Heart left ventricle (tissue), 16 donors: ENCODE data around the gene ASTN2. TPM values are rescaled to one million over a fixed set of nuclear protein-coding genes. Genes with fewer than 3 reads are reported as not detected.

Source experiments
- ATAC-seq, 4 donors: fragments of 200-7000 bp; cut with Tn5 transposase; one replicate each; pipeline ENCODE4 v1.9.1; 2020 to 2022; ENCODE audit warnings: moderate library complexity in 4 of 4, mild to moderate bottlenecking in 3 of 4, moderate number of reproducible peaks in 1 of 4
- DNase-seq, 5 donors: peaks; one replicate each; pipeline ENCODE4 v3.0.0-alpha.2; 2020
- H3K27ac ChIP-seq, 12 donors: fragments of 200-600 bp; sonication (generic) in 4 of 12; one replicate each; pipeline versions ENCODE4 v1.5.0 to v1.8.0; 2016 to 2022; ENCODE audit warnings: mild to moderate bottlenecking in 2 of 12
- H3K27me3 ChIP-seq, 9 donors: fragments of 200-600 bp; sonication (generic) in 2 of 9; one replicate each; pipeline versions ENCODE4 v1.5.1 to v1.8.0; 2016 to 2022; ENCODE audit warnings: mild to moderate bottlenecking in 3 of 9
- H3K36me3 ChIP-seq, 9 donors: fragments of 200-600 bp; sonication (generic) in 2 of 9; one replicate each; pipeline versions ENCODE4 v1.5.0 to v1.8.0; 2018 to 2022; ENCODE audit warnings: mild to moderate bottlenecking in 2 of 9
- H3K4me1 ChIP-seq, 12 donors: fragments of 200-600 bp; sonication (generic) in 4 of 12; one replicate each; pipeline versions ENCODE4 v1.5.0 to v1.8.0; 2016 to 2022; ENCODE audit warnings: mild to moderate bottlenecking in 3 of 12
- H3K4me3 ChIP-seq, 12 donors: fragments of 200-600 bp; sonication (generic) in 4 of 12; one replicate each; pipeline versions ENCODE4 v1.5.0 to v1.8.0; 2017 to 2022; ENCODE audit warnings: mild to moderate bottlenecking in 9 of 12, moderate library complexity in 4 of 12
- H3K9me3 ChIP-seq, 12 donors: fragments of 200-600 bp; sonication (generic) in 4 of 12; one replicate each; pipeline versions ENCODE4 v1.5.0 to v1.8.0; 2016 to 2022; ENCODE audit warnings: mild to moderate bottlenecking in 1 of 12
- POLR2A ChIP-seq, 2 donors: fragments of 450-650 bp; IDR thresholded peaks; one replicate each; pipeline ENCODE4 v1.6.1; 2017; ENCODE audit warnings: antibody characterized with exemption in 2 of 2, mild to moderate bottlenecking in 2 of 2, moderate library complexity in 2 of 2
- WGBS, 4 donors: extraction: QIAGEN DNeasy Blood & Tissue Kit in 2 of 4; methylation state at CpG; one replicate each; pipeline versions ENCODE4 v1.1.5 to v1.1.7; 2013 to 2018; 5-methylcytosine and 5-hydroxymethylcytosine counted together
- intact Hi-C, 10 donors: fragments of 100-400 bp; cut with DNase I; formaldehyde crosslinking; loops; one replicate each; pipeline versions ENCODE4 v1.11.1 to v1.14.2; 2022
- polyA plus RNA-seq, 2 donors: library from polyadenylated mRNA; stranded (reverse); fragments of 200-250 nt; gene quantifications; one replicate each; pipeline ENCODE4 v1.2.3, GENCODE V29; 2013
- total RNA-seq, 9 donors: library from RNA; depleted of rRNA in 2 of 9; stranded (reverse); fragments of >200 nt in 2 of 9; fragmentation: NEBNext Ultra II Directional in 3 of 9; extraction: Animal tissue kit (Norgen Biotek cat#: 25700) in 3 of 9; gene quantifications; one replicate each; pipeline versions ENCODE4 v1.1.0 to v1.2.4, GENCODE V29; 2016 to 2023
- TF ChIP-seq, protein P1 (sequence below), 12 donors: fragments of 200-600 bp; sonication (generic) in 4 of 12; IDR thresholded peaks; one replicate each; pipeline versions ENCODE4 v1.5.0 to v1.8.0; 2018 to 2022; ENCODE audit warnings: antibody characterized with exemption in 12 of 12, mild to moderate bottlenecking in 5 of 12
- donor health status: ischemic (EF 13 %, LVEDD 7.1; RV severe dilation, severe dysfunction).
- donor health status: healthy with polysubstance abuse.
- donor health status: DM: no; HTN: yes; CAD: no.
- donor health status: DM: no; HTN: no; CAD: no.
- donor health status: ischemic (EF 25% LVEDD 6.9; RV normal size, moderate dysfunction).
- donor health status: ischemic (EF 25% LVEDD 5.7; RV mildly dilated, moderate dysfunction).
- donor health status: healthy.
- donor health status: DM: yes; HTN: yes; CAD: no.
- donor health status: ischemic (EF 35%, LVEDD 5.7; RV mildly dilated, moderate dysfunction).
- donor health status: nonischemic (EF 11% LVEDD 7.7; RV severe dilation, severe dysfunction).
- donor health status: DM: yes; HTN: yes; CAD: no.
- donor health status: PGD.
- donor health status: ischemic (EF 29% LVEDD 5.4; RV normal size, mild dysfunction).
- donor health status: nonischemic (EF 23%, LVEDD 6.1; RV moderate dilation, normal function).

The ASTN2 gene
- total and polyA plus RNA-seq, 11 donors: 2.5 to 6.0 (median 3.5) TPM

GRCh38 chr9:116715751-116716150, 699.1 kb downstream of the ASTN2 start:
- H3K4me1 ChIP-seq: peaks cover 0 to 14% (median 2%) of the 10 kb centered on the region in 12 donors
- intact Hi-C loops: no loop called here
- DNase-seq (no peak), ATAC-seq (no peak)
- H3K27me3 ChIP-seq: no peaks in the 10 kb centered on the region
- H3K27ac ChIP-seq: no peak overlapping the region
- TF ChIP-seq POLR2A (IDR thresholded peaks at IDR 0.05): no peak
- TF ChIP-seq, protein P1, sequence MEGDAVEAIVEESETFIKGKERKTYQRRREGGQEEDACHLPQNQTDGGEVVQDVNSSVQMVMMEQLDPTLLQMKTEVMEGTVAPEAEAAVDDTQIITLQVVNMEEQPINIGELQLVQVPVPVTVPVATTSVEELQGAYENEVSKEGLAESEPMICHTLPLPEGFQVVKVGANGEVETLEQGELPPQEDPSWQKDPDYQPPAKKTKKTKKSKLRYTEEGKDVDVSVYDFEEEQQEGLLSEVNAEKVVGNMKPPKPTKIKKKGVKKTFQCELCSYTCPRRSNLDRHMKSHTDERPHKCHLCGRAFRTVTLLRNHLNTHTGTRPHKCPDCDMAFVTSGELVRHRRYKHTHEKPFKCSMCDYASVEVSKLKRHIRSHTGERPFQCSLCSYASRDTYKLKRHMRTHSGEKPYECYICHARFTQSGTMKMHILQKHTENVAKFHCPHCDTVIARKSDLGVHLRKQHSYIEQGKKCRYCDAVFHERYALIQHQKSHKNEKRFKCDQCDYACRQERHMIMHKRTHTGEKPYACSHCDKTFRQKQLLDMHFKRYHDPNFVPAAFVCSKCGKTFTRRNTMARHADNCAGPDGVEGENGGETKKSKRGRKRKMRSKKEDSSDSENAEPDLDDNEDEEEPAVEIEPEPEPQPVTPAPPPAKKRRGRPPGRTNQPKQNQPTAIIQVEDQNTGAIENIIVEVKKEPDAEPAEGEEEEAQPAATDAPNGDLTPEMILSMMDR (IDR thresholded peaks at IDR 0.05): no peak
- WGBS, 4 donors: 90 to 100% (median 98%) methylated on average over 1 of the region's 1 CpG
- no peaks in the 10 kb centered on the region for H3K36me3 ChIP-seq
- no peak overlapping the region for H3K4me3 ChIP-seq
- no peaks in the 10 kb centered on the region for H3K9me3 ChIP-seq

GRCh38 chr9:116713271-116713670, 701.6 kb downstream of the ASTN2 start:
- intact Hi-C loops: no loop called here
- H3K36me3 ChIP-seq: no peaks in the 10 kb centered on the region
- 63 to 81% (median 77%) methylated on average over 4 of the region's 4 CpGs for WGBS, 4 donors
- H3K4me1 ChIP-seq: peaks cover 0 to 14% (median 2%) of the 10 kb centered on the region in 12 donors
- H3K4me3 ChIP-seq: no peak overlapping the region
- no peak overlapping the region for H3K27ac ChIP-seq
- TF ChIP-seq, protein P1 (IDR thresholded peaks at IDR 0.05): no peak
- TF ChIP-seq POLR2A (IDR thresholded peaks at IDR 0.05): no peak
- no peaks in the 10 kb centered on the region for H3K9me3 ChIP-seq
- ATAC-seq: no peak
- DNase-seq: no peak
- H3K27me3 ChIP-seq: no peaks in the 10 kb centered on the region

DNA sequence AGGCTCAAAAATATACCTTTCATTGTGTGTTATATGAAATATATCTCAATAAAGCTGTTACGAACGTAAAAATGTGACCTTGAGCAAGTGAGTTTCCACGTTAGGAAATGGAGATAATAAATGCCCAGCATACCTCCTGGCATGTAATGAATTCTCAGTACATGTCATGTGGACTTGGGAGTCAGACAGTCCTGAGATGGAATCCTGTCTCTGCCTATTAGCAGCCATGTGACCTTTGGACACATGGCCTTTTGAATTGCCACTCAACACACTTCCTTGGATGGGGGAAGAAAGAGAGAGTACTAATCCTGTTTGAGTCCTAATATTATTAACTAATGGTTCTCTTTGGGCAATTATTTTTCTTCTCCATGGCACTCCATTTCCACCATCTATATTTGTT, 702.1 kb downstream of the ASTN2 start:
- no peaks in the 10 kb centered on the region for H3K27me3 ChIP-seq
- intact Hi-C loops: no loop called here
- ATAC-seq: no peak
- peaks cover 0 to 14% (median 2%) of the 10 kb centered on the region in 12 donors for H3K4me1 ChIP-seq
- no peak for TF ChIP-seq POLR2A (IDR thresholded peaks at IDR 0.05)
- TF ChIP-seq, protein P1 (IDR thresholded peaks at IDR 0.05): no peak
- H3K9me3 ChIP-seq: no peaks in the 10 kb centered on the region
- H3K4me3 ChIP-seq: no peak overlapping the region
- DNase-seq: no peak
- no peaks in the 10 kb centered on the region for H3K36me3 ChIP-seq
- no peak overlapping the region for H3K27ac ChIP-seq
- WGBS, 4 donors: 62 to 82% (median 78%) methylated on average over 3 of the region's 3 CpGs

DNA sequence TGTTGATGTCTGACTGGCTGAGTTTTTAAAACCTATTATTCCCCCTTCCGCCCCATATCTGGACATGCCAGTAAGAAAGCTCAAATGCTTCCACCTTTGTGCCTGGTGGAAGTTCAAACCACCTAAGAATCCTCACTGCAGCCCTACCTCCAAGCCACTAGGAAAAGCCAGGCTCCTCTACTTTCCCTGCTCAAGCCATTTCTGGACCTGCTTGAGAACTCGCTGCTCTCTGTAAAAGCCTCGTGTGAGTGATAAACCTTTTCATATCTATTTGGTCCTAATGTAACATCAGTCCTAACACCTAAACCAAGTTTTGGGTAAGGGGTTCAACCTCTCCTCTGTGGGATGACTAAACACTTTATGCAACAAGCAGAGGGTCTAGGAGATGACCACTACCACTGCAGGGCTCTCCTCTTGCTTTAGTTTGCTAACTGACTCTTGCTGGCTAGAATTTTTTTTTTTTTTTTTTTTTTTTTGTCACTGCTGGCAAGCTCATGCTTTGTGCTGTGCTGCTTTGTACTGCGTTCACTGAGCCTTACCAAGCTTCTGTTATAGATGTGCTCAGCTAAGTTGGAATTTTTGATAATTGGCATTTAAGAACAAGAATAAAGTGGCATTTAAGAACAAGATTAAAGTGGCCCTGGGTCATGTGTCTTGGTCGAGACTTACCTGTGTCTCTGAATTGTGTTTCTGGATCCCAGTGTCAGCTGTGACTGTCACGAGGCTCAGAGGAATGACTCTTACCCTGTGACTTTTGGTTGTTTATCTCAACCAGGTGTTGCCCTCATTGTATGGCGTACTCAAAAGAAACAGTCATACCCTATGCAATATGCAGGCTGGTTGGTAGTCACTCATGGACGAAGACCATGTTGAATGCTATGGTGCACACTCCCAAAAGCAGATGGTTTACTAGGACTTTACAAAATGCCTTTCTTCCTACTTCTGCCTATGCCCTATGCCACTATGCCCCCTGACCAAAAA, 708.3 kb downstream of the ASTN2 start:
- TF ChIP-seq, protein P1 (IDR thresholded peaks at IDR 0.05): no peak
- no peak for TF ChIP-seq POLR2A (IDR thresholded peaks at IDR 0.05)
- H3K27ac ChIP-seq: no peak overlapping the region
- no peaks in the 10 kb centered on the region for H3K4me1 ChIP-seq
- 86 to 89% (median 87%) methylated on average over 8 of the region's 8 CpGs for WGBS, 4 donors
- no peak for DNase-seq
- ATAC-seq: no peak
- intact Hi-C loops: no loop called here
- no peak overlapping the region for H3K4me3 ChIP-seq
- peaks cover 0 to 8% (median 0%) of the 10 kb centered on the region in 9 donors for H3K36me3 ChIP-seq
- peaks cover 0 to 3% (median 0%) of the 10 kb centered on the region in 12 donors for H3K9me3 ChIP-seq
- no peaks in the 10 kb centered on the region for H3K27me3 ChIP-seq
